Liver (tissue), 3 donors: ENCODE results near the gene RAB27A.

Source experiments
- CTCF ChIP-seq: fragments of 150-350 bp; IDR thresholded peaks from 2 replicates; pipeline ENCODE4 v1.5.1; 2017; ENCODE audit warnings: improper control_type of control experiment, low read depth, low read length; ENCODE audit not compliant: missing input control
- FOXA2 ChIP-seq: IDR thresholded peaks from 2 replicates; pipeline ENCODE4 v1.6.1; 2016; ENCODE audit warnings: antibody characterized with exemption
- GABPA ChIP-seq, 2 donors: IDR thresholded peaks in 1 of 2; conservative IDR thresholded peaks in 1 of 2; 2 replicates each; pipeline ENCODE4 v1.6.1; 2016; ENCODE audit warnings: antibody characterized with exemption in 2 of 2, mild to moderate bottlenecking in 1 of 2, moderate library complexity in 1 of 2
- JUND ChIP-seq, 2 donors: IDR thresholded peaks; 2 replicates each; pipeline ENCODE4 v1.6.1; 2016; ENCODE audit warnings: antibody characterized with exemption in 2 of 2
- MAX ChIP-seq: IDR thresholded peaks from 2 replicates; pipeline ENCODE4 v1.6.1; 2016; ENCODE audit warnings: antibody characterized with exemption
- RAD21 ChIP-seq, 2 donors: IDR thresholded peaks; 2 replicates each; pipeline ENCODE4 v1.6.1; 2016; ENCODE audit warnings: antibody characterized with exemption in 2 of 2, mild to moderate bottlenecking in 2 of 2
- REST ChIP-seq: IDR thresholded peaks from 2 replicates; pipeline ENCODE4 v1.6.1; 2016; ENCODE audit warnings: antibody characterized with exemption, mild to moderate bottlenecking
- RXRA ChIP-seq, 2 donors: IDR thresholded peaks; 2 replicates each; pipeline ENCODE4 v1.6.1; 2017 to 2018; ENCODE audit warnings: antibody characterized with exemption in 2 of 2, mild to moderate bottlenecking in 1 of 2
- SP1 ChIP-seq: IDR thresholded peaks from 2 replicates; pipeline ENCODE4 v1.6.1; 2018; ENCODE audit warnings: antibody characterized with exemption, mild to moderate bottlenecking
- TAF1 ChIP-seq: conservative IDR thresholded peaks from 2 replicates; pipeline ENCODE4 v1.6.1; 2016; ENCODE audit warnings: antibody characterized with exemption, mild to moderate bottlenecking
- YY1 ChIP-seq: IDR thresholded peaks from 2 replicates; pipeline ENCODE4 v1.6.1; 2016; ENCODE audit warnings: antibody characterized with exemption, mild to moderate bottlenecking
- ZBTB33 ChIP-seq: IDR thresholded peaks from 2 replicates; pipeline ENCODE4 v1.6.1; 2016; ENCODE audit warnings: antibody characterized with exemption
- donor health status: healthy.
- donor health status: healthy.

GRCh38 chr15:55318588-55319494 is 29.2 kb upstream of the RAB27A start, which contains the start of the genes PIGB and PIGBOS1:
- TF ChIP-seq REST = peak; percentile 81
- TF ChIP-seq CTCF = no peak
- peak in 1 of 2 donors; percentile 89 for TF ChIP-seq GABPA (IDR thresholded peaks at IDR 0.05 in 1 of 2, conservative IDR thresholded peaks at IDR 0.05 in 1 of 2)
- no peak for TF ChIP-seq SP1
- TF ChIP-seq JUND (IDR thresholded peaks at IDR 0.05) = no peak
- TF ChIP-seq TAF1 = peak; percentile 86
- TF ChIP-seq RXRA (IDR thresholded peaks at IDR 0.05) = peak in 1 of 2 donors; percentile 53
- peak; percentile 26 to 49 for TF ChIP-seq RAD21 (IDR thresholded peaks at IDR 0.05)
- peak; percentile 94 for TF ChIP-seq ZBTB33
- peak; percentile 94 for TF ChIP-seq MAX
- peak; percentile 93 for TF ChIP-seq YY1
- TF ChIP-seq FOXA2 = no peak
